Vagina (tissue), 2 donors: Measurements from ENCODE around the gene SLC38A2. TPM values are rescaled to one million over a fixed set of nuclear protein-coding genes. Genes with fewer than 3 reads are reported as not detected.

Source experiments
- DNase-seq, 2 donors: peaks; one replicate each; pipeline ENCODE4 v3.0.0-alpha.2; 2017; ENCODE audit errors: extremely low spot score in 2 of 2
- H3K27ac ChIP-seq: fragments of 200-600 bp; sonication (generic); one replicate; pipeline ENCODE4 v1.5.1; 2019
- H3K27me3 ChIP-seq: fragments of 200-600 bp; sonication (generic); one replicate; pipeline ENCODE4 v1.5.1; 2019
- H3K36me3 ChIP-seq, 2 donors: fragments of 200-600 bp; sonication (generic); one replicate each; pipeline ENCODE4 v1.5.1; 2017 to 2019
- H3K4me1 ChIP-seq: fragments of 200-600 bp; sonication (generic); one replicate; pipeline ENCODE4 v1.5.1; 2019
- H3K4me3 ChIP-seq, 2 donors: fragments of 200-600 bp; sonication (generic); 1 replicate in 1 of 2; 2 replicates in 1 of 2; pipeline ENCODE4 v1.5.1; 2016 to 2019
- H3K9me3 ChIP-seq: fragments of 200-600 bp; sonication (generic); one replicate; pipeline ENCODE4 v1.5.1; 2019
- POLR2A ChIP-seq, 2 donors: fragments of 450-650 bp; IDR thresholded peaks; one replicate each; pipeline ENCODE4 v1.6.1; 2017; ENCODE audit warnings: antibody characterized with exemption in 2 of 2, mild to moderate bottlenecking in 2 of 2, moderate library complexity in 2 of 2
- POLR2AphosphoS5 ChIP-seq, 2 donors: sonication (generic); formaldehyde crosslinking; IDR thresholded peaks; one replicate each; pipeline ENCODE4 v1.9.0; 2017; ENCODE audit warnings: antibody characterized with exemption in 2 of 2, mild to moderate bottlenecking in 2 of 2, low read depth in 1 of 2; ENCODE audit not compliant: insufficient read depth in 1 of 2
- intact Hi-C: fragments of 100-400 bp; cut with DNase I; formaldehyde crosslinking; loops from one replicate; pipeline ENCODE4 v1.15.1; 2023
- total RNA-seq: library from RNA; depleted of rRNA; stranded (reverse); fragments of >200 nt; gene quantifications from one replicate; pipeline ENCODE4 v1.2.3, GENCODE V29; 2016
- TF ChIP-seq, protein P1 (sequence below), 3 experiments: fragments of 450-650 bp in 2 of 3; fragments of 200-600 bp in 1 of 3; sonication (generic) in 1 of 3; IDR thresholded peaks; one replicate each; pipeline ENCODE4 v1.5.1; 2017 to 2019; ENCODE audit warnings: antibody characterized with exemption in 3 of 3, mild to moderate bottlenecking in 2 of 3, moderate library complexity in 2 of 3

Gene SLC38A2
- total RNA-seq, 1 donor from 2014 or later, result 352 TPM

DNA sequence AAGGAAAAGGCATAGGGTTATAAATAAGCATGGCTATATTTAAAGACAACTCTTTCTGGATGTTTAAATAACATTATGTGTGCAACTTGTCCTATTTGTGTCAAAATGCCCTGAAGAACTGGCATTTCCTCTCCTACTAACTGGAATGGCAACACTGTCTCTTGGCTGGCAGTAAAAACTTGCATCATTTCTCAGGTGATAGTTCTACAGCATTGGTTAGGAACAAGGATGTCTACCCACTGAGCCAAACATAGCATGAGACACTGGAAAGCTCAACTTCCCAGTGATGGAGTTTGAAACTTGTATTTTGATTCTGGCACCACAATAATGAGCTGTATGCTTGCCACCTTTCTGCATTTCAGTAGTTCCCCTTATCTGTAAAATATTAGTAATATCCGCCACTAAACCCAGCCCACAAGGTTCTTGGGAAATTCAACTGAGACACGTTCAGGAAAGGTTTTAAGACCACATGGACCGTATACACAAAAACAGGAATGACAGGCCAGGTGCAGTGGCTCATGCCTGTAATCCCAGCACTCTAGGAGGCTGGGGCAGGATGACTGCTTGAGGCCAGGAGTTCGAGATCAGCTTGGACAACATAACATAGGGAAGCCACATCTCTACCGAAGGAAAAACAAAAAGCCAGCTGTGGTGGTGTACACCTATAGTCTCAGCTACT lies 5.1 kb downstream of the SLC38A2 start:
- Histone ChIP-seq H3K27me3 (no peaks in the 10 kb centered on the region), H3K4me3 (peak overlapping the region; percentile 76 to 88), H3K4me1 (peaks cover 82% of the 10 kb centered on the region), H3K36me3 (peaks cover 0 to 85% of the 10 kb centered on the region in 2 donors), H3K27ac (peak overlapping the region; percentile 99), H3K9me3 (no peaks in the 10 kb centered on the region)
- TF ChIP-seq, protein P1, sequence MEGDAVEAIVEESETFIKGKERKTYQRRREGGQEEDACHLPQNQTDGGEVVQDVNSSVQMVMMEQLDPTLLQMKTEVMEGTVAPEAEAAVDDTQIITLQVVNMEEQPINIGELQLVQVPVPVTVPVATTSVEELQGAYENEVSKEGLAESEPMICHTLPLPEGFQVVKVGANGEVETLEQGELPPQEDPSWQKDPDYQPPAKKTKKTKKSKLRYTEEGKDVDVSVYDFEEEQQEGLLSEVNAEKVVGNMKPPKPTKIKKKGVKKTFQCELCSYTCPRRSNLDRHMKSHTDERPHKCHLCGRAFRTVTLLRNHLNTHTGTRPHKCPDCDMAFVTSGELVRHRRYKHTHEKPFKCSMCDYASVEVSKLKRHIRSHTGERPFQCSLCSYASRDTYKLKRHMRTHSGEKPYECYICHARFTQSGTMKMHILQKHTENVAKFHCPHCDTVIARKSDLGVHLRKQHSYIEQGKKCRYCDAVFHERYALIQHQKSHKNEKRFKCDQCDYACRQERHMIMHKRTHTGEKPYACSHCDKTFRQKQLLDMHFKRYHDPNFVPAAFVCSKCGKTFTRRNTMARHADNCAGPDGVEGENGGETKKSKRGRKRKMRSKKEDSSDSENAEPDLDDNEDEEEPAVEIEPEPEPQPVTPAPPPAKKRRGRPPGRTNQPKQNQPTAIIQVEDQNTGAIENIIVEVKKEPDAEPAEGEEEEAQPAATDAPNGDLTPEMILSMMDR (IDR thresholded peaks at IDR 0.05), result no peak
- TF ChIP-seq POLR2AphosphoS5 (IDR thresholded peaks at IDR 0.05; ENCODE audit: insufficient read depth in 1 of 2, low read depth in 1 of 2), result no peak
- no peak for TF ChIP-seq POLR2A (IDR thresholded peaks at IDR 0.05)
- DNase-seq, result no peak
- intact Hi-C loops, result no loop called here

DNA sequence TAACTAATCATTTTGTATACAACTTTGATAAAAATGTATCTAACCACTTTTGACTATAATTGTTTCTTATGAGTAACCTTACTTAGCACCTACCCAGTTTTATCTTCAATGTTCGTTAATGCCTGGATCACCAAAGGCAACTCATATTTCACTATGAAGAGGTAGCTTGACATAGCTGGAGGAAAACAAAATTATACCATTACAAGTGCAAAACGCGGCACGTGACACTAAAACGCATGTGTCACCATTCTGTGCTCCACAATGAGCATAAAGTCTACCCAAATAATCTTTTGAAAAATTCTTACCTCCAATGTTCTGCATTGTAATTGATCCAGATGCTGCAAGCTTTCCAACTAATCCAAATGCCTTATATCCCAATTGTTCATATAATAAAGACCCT lies 5.8 kb downstream of the SLC38A2 start:
- intact Hi-C loops, result no loop called here

DNA sequence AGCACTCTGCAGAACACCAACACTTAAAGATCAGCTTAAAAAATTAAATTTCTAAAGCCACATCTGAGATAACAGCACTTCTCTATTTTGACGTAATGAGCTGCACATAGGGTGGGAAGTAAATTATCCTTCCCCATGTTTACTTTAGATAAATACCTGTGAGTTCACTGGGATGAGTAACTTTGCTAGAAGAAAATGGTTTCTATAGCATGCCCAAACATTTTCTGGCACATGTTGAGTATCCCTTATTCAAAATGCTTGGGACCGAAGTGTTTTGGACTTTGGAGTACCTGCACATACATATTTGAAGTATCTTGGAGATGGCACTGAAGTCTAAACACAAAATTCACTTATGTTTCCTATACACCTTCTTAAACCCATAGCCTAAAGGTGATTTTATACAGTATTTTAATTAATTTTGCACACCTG lies 6.6 kb downstream of the SLC38A2 start:
- TF ChIP-seq POLR2AphosphoS5 (IDR thresholded peaks at IDR 0.05; ENCODE audit: insufficient read depth in 1 of 2, low read depth in 1 of 2) (no peak), POLR2A (IDR thresholded peaks at IDR 0.05) (no peak)
- TF ChIP-seq, protein P1 (IDR thresholded peaks at IDR 0.05), result no peak
- no peak for DNase-seq
- Histone ChIP-seq H3K4me3 (peak overlapping the region; percentile 11 to 88), H3K9me3 (no peaks in the 10 kb centered on the region), H3K4me1 (peaks cover 94% of the 10 kb centered on the region), H3K36me3 (peaks cover 6 to 100% of the 10 kb centered on the region in 2 donors), H3K27ac (peak overlapping the region; percentile 34), H3K27me3 (no peaks in the 10 kb centered on the region)
- intact Hi-C loops, result no loop called here

More for the DNA sequence above, 5.8 kb downstream of the SLC38A2 start:
- H3K27ac ChIP-seq, result peak overlapping the region; percentile 99
- no peaks in the 10 kb centered on the region for H3K9me3 ChIP-seq
- H3K4me1 ChIP-seq, result peaks cover 89% of the 10 kb centered on the region
- no peaks in the 10 kb centered on the region for H3K27me3 ChIP-seq
- DNase-seq, result no peak
- H3K4me3 ChIP-seq, result peak overlapping the region in 1 of 2 donors; percentile 88
- H3K36me3 ChIP-seq, result peaks cover 2 to 93% of the 10 kb centered on the region in 2 donors
- TF ChIP-seq, protein P1 (IDR thresholded peaks at IDR 0.05), result no peak
- TF ChIP-seq POLR2AphosphoS5 (IDR thresholded peaks at IDR 0.05; ENCODE audit: insufficient read depth in 1 of 2, low read depth in 1 of 2) (no peak), POLR2A (IDR thresholded peaks at IDR 0.05) (no peak)

DNA sequence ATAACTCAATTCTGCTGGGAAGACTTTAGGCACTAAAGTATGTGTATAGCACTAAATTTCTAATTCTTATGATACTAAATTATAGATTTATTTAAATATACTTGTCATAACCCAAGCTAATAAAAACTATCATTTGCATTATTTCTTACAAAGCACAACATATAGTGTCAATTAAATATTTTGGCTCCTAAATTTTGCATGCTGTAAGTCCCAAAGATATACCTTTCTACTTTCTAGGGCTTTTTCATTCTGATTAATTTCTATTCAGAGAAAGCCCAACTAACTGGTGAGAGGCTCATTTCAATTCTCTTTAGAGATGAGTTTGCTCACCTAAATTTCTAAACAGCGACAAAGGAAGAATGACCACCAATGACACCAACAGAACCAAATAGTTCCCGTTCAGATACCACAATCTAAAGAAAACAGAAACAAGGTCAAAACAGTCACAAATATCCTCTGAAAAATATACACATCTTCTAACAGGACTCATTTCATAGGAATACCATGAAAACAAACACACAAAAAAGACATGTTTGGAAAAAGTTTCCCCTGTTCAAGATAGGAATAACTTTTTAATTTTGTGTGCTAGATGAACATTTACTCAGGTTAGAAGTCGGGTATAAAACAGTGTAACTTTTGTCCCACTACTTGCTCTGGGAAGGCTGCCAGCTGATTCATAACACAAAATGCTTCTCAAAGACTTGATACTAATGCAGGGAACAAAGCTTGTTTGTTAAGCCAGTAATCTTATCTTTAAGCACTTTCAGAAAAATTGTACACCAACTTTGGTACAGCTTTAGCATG lies 7.6 kb downstream of the SLC38A2 start:
- Histone ChIP-seq H3K4me3 (peak overlapping the region in 1 of 2 donors; percentile 88), H3K27ac (peak overlapping the region; percentile 34), H3K9me3 (no peaks in the 10 kb centered on the region), H3K27me3 (no peaks in the 10 kb centered on the region), H3K4me1 (peaks cover 88% of the 10 kb centered on the region), H3K36me3 (peaks cover 6 to 100% of the 10 kb centered on the region in 2 donors)
- TF ChIP-seq, protein P1 (IDR thresholded peaks at IDR 0.05), result no peak
- TF ChIP-seq POLR2AphosphoS5 (IDR thresholded peaks at IDR 0.05; ENCODE audit: insufficient read depth in 1 of 2, low read depth in 1 of 2), result no peak
- TF ChIP-seq POLR2A (IDR thresholded peaks at IDR 0.05), result no peak
- DNase-seq, result no peak
- intact Hi-C loops, result loop anchor here (1.0 kb wide), 1 partner anchor 9 kb away; no protein-coding TSS in a partner anchor
